Muscle of leg (tissue), 11 donors: ENCODE measurements around the gene ZGRF1. TPM values are rescaled to one million over a fixed set of nuclear protein-coding genes. Genes with fewer than 3 reads are reported as not detected.
"Not testable (repeated sequence)": the region's sequence is repeated elsewhere in the genome, so short reads cannot be mapped to it uniquely, and the experiment has no call there.

ENCODE experiments used
- DNase-seq: peaks from one replicate; pipeline ENCODE4 v3.0.0; 2013
- H3K27ac ChIP-seq: one replicate; pipeline ENCODE4 v1.5.1; 2013; ENCODE audit warnings: mild to moderate bottlenecking, low read length, control low read depth
- H3K27me3 ChIP-seq: one replicate; pipeline ENCODE4 v1.6.1; 2013; ENCODE audit warnings: low read length; ENCODE audit not compliant: control insufficient read depth, insufficient read depth
- H3K36me3 ChIP-seq: one replicate; pipeline ENCODE4 v1.6.1; 2013; ENCODE audit warnings: low read length; ENCODE audit not compliant: control insufficient read depth, insufficient read depth
- H3K4me1 ChIP-seq: one replicate; pipeline ENCODE4 v1.6.1; 2013; ENCODE audit warnings: low read length; ENCODE audit not compliant: control insufficient read depth, insufficient read depth
- H3K4me3 ChIP-seq: one replicate; pipeline ENCODE4 v1.5.1; 2013; ENCODE audit warnings: low read length, control low read depth
- H3K9me3 ChIP-seq: replicated peaks from 2 replicates; pipeline ENCODE4 v1.6.1; 2013; ENCODE audit warnings: low read depth, low read length; ENCODE audit not compliant: control insufficient read depth
- WGBS: methylation state at CpG from one replicate; pipeline ENCODE4 v1.1.5; 2013; ENCODE audit warnings: missing lambda C conversion rate; ENCODE audit not compliant: insufficient coverage; 5-methylcytosine and 5-hydroxymethylcytosine counted together
- polyA plus RNA-seq, 8 donors: library from polyadenylated mRNA; unstranded; fragments of 120-200 nt; gene quantifications; one replicate each; pipeline versions ENCODE4 v1.2.1 to v1.2.3, GENCODE V29; 2013; ENCODE audit warnings: inconsistent platforms in 1 of 8, low replicate concordance in 1 of 8; ENCODE audit not compliant: insufficient read length in 8 of 8, insufficient read depth in 1 of 8
- total RNA-seq: library from RNA; stranded (reverse); fragments of 120-200 nt; gene quantifications from one replicate; pipeline ENCODE4 v1.2.4, GENCODE V29; 2013

The ZGRF1 gene
- total and polyA plus RNA-seq, 9 donors: 6.2 to 13.8 (median 8.8) TPM

GRCh38 chr4:112509243-112510141 is 127.2 kb downstream of the ZGRF1 start:
- WGBS: under 1% methylated on average over 23 of the region's 46 CpGs
- DNase-seq: no peak

GRCh38 chr4:112508356-112508755 is 128.4 kb downstream of the ZGRF1 start:
- H3K9me3 ChIP-seq: no peaks in the 10 kb centered on the region
- H3K27me3 ChIP-seq: peaks cover 69% of the 10 kb centered on the region
- peaks cover 26% of the 10 kb centered on the region for H3K4me1 ChIP-seq
- H3K36me3 ChIP-seq: no peaks in the 10 kb centered on the region
- H3K4me3 ChIP-seq: no peak overlapping the region
- DNase-seq: no peak
- no peak overlapping the region for H3K27ac ChIP-seq
- 0% methylated on average over 3 of the region's 6 CpGs for WGBS

More at GRCh38 chr4:112509243-112510141, 127.2 kb downstream of the ZGRF1 start:
- H3K4me3 ChIP-seq: peak overlapping the region; percentile 21
- H3K27ac ChIP-seq: no peak overlapping the region
- H3K27me3 ChIP-seq: peaks cover 75% of the 10 kb centered on the region
- H3K4me1 ChIP-seq: peaks cover 30% of the 10 kb centered on the region
- no peaks in the 10 kb centered on the region for H3K9me3 ChIP-seq
- no peaks in the 10 kb centered on the region for H3K36me3 ChIP-seq

GRCh38 chr4:112504807-112505206 is 131.9 kb downstream of the ZGRF1 start:
- Histone ChIP-seq H3K36me3 (no peaks in the 10 kb centered on the region), H3K4me1 (peaks cover 10% of the 10 kb centered on the region), H3K9me3 (no peaks in the 10 kb centered on the region), H3K27ac (no peak overlapping the region), H3K27me3 (peaks cover 48% of the 10 kb centered on the region), H3K4me3 (no peak overlapping the region)
- DNase-seq: no peak
- no CpG with 5 or more reads among the region's 4 CpGs for WGBS

- no peak for DNase-seq
- Histone ChIP-seq H3K9me3 (no peaks in the 10 kb centered on the region), H3K27me3 (peaks cover 32% of the 10 kb centered on the region), H3K4me1 (no peaks in the 10 kb centered on the region), H3K27ac (no peak overlapping the region), H3K36me3 (no peaks in the 10 kb centered on the region), H3K4me3 (no peak overlapping the region)
- WGBS: no CpG with 5 or more reads among the region's 5 CpGs
These were observed 133.8 kb downstream of the ZGRF1 start for GRCh38 chr4:112502871-112503270.

GRCh38 chr4:112492321-112492720 is 144.4 kb downstream of the ZGRF1 start:
- H3K4me3 ChIP-seq: no peak overlapping the region
- no peaks in the 10 kb centered on the region for H3K4me1 ChIP-seq
- no peak for DNase-seq
- WGBS: 100% methylated on average over 1 of the region's 7 CpGs
- no peaks in the 10 kb centered on the region for H3K27me3 ChIP-seq
- H3K27ac ChIP-seq: no peak overlapping the region
- peaks cover 8% of the 10 kb centered on the region for H3K9me3 ChIP-seq
- H3K36me3 ChIP-seq: no peaks in the 10 kb centered on the region

GRCh38 chr4:112490808-112491207 is 145.9 kb downstream of the ZGRF1 start:
- H3K27ac ChIP-seq, H3K4me1 ChIP-seq, H3K36me3 ChIP-seq, H3K4me3 ChIP-seq, H3K27me3 ChIP-seq, H3K9me3 ChIP-seq, DNase-seq: not testable (repeated sequence)
- 85% methylated on average over 3 of the region's 3 CpGs for WGBS

Other genes with a start within 250 kb of the ZGRF1 start
- gene NEUROG2, start 120.7 kb downstream of the ZGRF1 start, total RNA-seq: not detected
- gene NEUROG2, start 120.7 kb downstream of the ZGRF1 start, polyA plus RNA-seq: not detected
- 44.7 TPM for gene LARP7, start 234 bp upstream of the ZGRF1 start, total RNA-seq
- 10 to 100 TPM; 48.5 to 65.5 (median 56.9) TPM for gene LARP7, start 234 bp upstream of the ZGRF1 start, polyA plus RNA-seq